ENCODE data around the gene OPN1MW3.
"Not testable (repeated sequence)": the region's sequence is repeated elsewhere in the genome, so short reads cannot be mapped to it uniquely, and the experiment has no call there.

The OPN1MW3 gene

GRCh38 chrX:154257282-154257681 lies at the start of gene OPN1MW3:
OPN1MW3 (plus strand) TSS chrX:154257582; CDS start chrX:154257620, 38 bp downstream.
- DNase-seq = not testable (repeated sequence)

- not testable (repeated sequence) for DNase-seq
These were observed 47.5 kb upstream of the OPN1MW3 start for GRCh38 chrX:154209670-154210418.

- not testable (repeated sequence) for DNase-seq
These were observed 46.3 kb upstream of the OPN1MW3 start for GRCh38 chrX:154211057-154211456.

GRCh38 chrX:154211499-154211898 lies 45.9 kb upstream of the OPN1MW3 start:
- not testable (repeated sequence) for DNase-seq

- DNase-seq = not testable (repeated sequence)
These were observed 37.9 kb upstream of the OPN1MW3 start, which contains the start of gene OPN1MW2 for GRCh38 chrX:154219456-154219855. OPN1MW2 (plus strand) TSS chrX:154219756; CDS start chrX:154219816, 60 bp downstream.

GRCh38 chrX:154225292-154225691 lies 32.1 kb upstream of the OPN1MW3 start:
- DNase-seq = not testable (repeated sequence)

- not testable (repeated sequence) for DNase-seq
These were observed 30.7 kb upstream of the OPN1MW3 start for GRCh38 chrX:154226706-154227105.

GRCh38 chrX:154231443-154231842 lies 25.9 kb upstream of the OPN1MW3 start:
- DNase-seq = not testable (repeated sequence)

- not testable (repeated sequence) for DNase-seq
These were observed 23.8 kb upstream of the OPN1MW3 start for GRCh38 chrX:154233620-154234019.

- DNase-seq = not testable (repeated sequence)
These were observed 18.3 kb upstream of the OPN1MW3 start for GRCh38 chrX:154238939-154239559.

GRCh38 chrX:154239982-154240503 lies 17.3 kb upstream of the OPN1MW3 start:
- not testable (repeated sequence) for DNase-seq

GRCh38 chrX:154247377-154248045 lies 9.9 kb upstream of the OPN1MW3 start:
- not testable (repeated sequence) for DNase-seq

- DNase-seq = not testable (repeated sequence)
These were observed 9.3 kb upstream of the OPN1MW3 start for GRCh38 chrX:154248076-154248475.

GRCh38 chrX:154258711-154259110 lies 1.3 kb downstream of the OPN1MW3 start:
- DNase-seq = not testable (repeated sequence)

- DNase-seq = not testable (repeated sequence)
These were observed 5.7 kb downstream of the OPN1MW3 start for GRCh38 chrX:154263072-154263471.

GRCh38 chrX:154269245-154269644 lies 11.9 kb downstream of the OPN1MW3 start:
- DNase-seq = not testable (repeated sequence)

GRCh38 chrX:154284489-154285338 lies 27.3 kb downstream of the OPN1MW3 start:
- not testable (repeated sequence) for DNase-seq

- not testable (repeated sequence) for DNase-seq
These were observed 29.0 kb downstream of the OPN1MW3 start for GRCh38 chrX:154286406-154286805.

GRCh38 chrX:154294791-154295574 lies 37.6 kb downstream of the OPN1MW3 start, which contains the start of gene TEX28:
TEX28 (minus strand) TSS chrX:154295124; CDS start chrX:154292117, 3,007 bp downstream.
- DNase-seq = no peak

GRCh38 chrX:154295664-154296310 lies 38.4 kb downstream of the OPN1MW3 start, which contains the start of gene TKTL1:
TKTL1 (plus strand) TSS chrX:154295795; CDS start chrX:154295860, 65 bp downstream.
- DNase-seq = no peak

Measured in NCI-H187 treated with DMSO at 0.1 percent for 48 hours (cell line).